ENCODE results near the gene NFKB1.

NFKB1 gene

DNA sequence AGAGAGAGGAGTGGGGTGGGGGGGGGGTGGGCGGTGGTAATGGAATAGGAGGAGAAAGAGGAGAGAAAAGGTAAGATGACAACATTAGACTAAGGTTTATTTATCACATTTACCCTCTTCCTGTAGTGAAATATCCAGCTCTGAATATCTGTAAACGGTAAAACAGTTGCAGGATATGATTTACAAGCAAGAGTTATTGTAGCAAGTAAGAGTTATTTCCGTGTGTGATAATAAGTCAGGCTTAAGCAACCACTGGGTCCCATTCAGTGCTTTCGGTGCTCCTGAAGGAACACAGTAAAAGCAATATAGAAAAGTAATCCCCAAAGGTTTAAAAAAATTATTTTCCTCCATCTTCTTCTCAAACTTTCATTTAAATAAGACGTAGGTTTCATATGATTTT lies 156.0 kb downstream of the NFKB1 start:
- no peak for FAIRE-seq
- no peak for DNase-seq (ENCODE audit: extremely low spot score, insufficient read length, low read depth)

DNA sequence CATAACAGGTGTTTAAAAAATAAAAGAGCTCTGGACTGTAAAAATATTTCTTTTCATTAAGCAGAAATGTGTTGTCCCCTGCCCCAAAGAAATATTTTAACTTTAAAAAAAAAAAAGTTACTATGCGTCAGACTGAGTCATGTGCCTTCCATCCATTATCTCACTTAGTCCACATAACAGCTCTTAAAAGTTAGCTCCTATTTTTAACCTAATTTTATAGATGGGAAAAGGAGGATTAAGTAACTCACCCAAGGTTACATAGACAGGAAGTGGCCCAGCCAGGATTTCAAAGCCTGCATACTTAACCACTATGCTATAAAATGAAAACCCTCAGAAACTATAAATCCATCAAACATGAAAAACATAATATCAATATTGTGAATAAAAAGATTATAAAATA lies 161.9 kb downstream of the NFKB1 start:
- no peak for DNase-seq (ENCODE audit: extremely low spot score, insufficient read length, low read depth)
- FAIRE-seq, result no peak

DNA sequence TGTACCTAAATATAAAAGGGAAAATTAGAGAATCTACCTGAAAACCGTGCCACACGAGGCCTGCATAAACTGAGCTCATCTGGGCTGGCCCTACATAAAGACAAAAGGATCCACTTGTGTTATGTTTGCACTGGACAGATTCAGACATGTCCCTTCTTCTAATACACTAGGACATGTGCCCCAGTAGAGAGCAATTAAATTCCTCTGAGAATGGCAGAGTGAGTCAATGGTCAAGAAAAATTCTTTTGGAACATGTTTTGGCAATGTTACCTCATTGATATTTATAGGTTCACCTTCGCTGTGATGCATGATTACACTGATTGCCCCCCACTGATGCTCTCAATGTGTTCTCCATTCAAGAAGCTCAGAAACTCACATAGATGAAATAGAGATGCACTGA lies 164.4 kb downstream of the NFKB1 start:
- no peak for DNase-seq (ENCODE audit: extremely low spot score, insufficient read length, low read depth)
- FAIRE-seq, result no peak
